Vagina (tissue), 2 donors: Measurements from ENCODE around the gene OXCT1.

ENCODE experiments used
- POLR2A ChIP-seq, 2 donors: fragments of 450-650 bp; IDR thresholded peaks; one replicate each; pipeline ENCODE4 v1.6.1; 2017; ENCODE audit warnings: antibody characterized with exemption in 2 of 2, mild to moderate bottlenecking in 2 of 2, moderate library complexity in 2 of 2
- TF ChIP-seq, protein P1 (sequence below), 3 experiments: fragments of 450-650 bp in 2 of 3; fragments of 200-600 bp in 1 of 3; sonication (generic) in 1 of 3; IDR thresholded peaks; one replicate each; pipeline ENCODE4 v1.5.1; 2017 to 2019; ENCODE audit warnings: antibody characterized with exemption in 3 of 3, mild to moderate bottlenecking in 2 of 3, moderate library complexity in 2 of 3

DNA sequence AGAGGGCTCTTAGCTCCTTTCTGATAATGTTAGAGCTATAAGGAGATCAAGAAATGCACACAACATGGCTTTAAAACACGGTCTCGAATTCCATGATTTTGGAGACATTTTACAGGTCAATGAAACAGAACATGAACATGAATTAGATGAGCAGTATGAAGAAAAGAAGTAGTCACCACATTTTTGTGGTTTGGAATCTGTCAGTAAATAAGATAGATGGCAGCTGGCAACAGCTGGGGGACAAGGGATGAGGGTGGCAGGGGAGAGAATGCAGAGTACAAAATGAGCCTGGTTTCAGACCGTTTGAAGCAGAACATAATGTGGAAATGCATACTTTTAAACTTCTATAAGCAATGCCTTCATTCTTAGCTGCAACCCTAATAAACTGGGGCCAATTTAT is 107.1 kb downstream of the OXCT1 start:
- TF ChIP-seq POLR2A (IDR thresholded peaks at IDR 0.05) = no peak
- TF ChIP-seq, protein P1, sequence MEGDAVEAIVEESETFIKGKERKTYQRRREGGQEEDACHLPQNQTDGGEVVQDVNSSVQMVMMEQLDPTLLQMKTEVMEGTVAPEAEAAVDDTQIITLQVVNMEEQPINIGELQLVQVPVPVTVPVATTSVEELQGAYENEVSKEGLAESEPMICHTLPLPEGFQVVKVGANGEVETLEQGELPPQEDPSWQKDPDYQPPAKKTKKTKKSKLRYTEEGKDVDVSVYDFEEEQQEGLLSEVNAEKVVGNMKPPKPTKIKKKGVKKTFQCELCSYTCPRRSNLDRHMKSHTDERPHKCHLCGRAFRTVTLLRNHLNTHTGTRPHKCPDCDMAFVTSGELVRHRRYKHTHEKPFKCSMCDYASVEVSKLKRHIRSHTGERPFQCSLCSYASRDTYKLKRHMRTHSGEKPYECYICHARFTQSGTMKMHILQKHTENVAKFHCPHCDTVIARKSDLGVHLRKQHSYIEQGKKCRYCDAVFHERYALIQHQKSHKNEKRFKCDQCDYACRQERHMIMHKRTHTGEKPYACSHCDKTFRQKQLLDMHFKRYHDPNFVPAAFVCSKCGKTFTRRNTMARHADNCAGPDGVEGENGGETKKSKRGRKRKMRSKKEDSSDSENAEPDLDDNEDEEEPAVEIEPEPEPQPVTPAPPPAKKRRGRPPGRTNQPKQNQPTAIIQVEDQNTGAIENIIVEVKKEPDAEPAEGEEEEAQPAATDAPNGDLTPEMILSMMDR (IDR thresholded peaks at IDR 0.05) = no peak
